NCI-H2029 (cell line): Measurements from ENCODE around the gene ARHGAP4.

ENCODE experiments used
- DNase-seq: peaks from one replicate; lab custom pipeline; 2025; lab: John Stamatoyannopoulos, UW

ARHGAP4 gene

DNA sequence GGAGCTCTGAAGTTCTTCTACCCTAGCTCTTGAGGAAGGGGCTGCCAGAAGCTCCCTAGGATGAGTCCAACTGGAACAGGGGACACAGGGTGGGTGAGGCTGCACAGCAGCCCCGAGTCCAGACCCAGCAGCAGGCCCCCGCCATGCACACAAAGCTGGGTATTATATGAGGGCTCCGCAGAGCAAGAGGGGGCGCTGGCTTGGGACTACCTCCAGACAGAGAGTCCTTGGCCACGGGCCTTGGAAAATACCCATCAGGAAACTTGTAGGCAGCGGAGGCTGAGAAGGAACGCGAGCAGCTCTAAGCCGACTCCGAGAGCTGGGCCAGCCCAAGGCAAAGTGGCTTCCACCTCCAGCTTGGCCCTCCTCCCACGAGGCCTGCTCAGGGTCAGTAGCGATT lies 37.5 kb upstream of the ARHGAP4 start:
- DNase-seq = no peak

- DNase-seq = no peak
These were observed 35.2 kb upstream of the ARHGAP4 start for GRCh38 chrX:153961292-153961691.

DNA sequence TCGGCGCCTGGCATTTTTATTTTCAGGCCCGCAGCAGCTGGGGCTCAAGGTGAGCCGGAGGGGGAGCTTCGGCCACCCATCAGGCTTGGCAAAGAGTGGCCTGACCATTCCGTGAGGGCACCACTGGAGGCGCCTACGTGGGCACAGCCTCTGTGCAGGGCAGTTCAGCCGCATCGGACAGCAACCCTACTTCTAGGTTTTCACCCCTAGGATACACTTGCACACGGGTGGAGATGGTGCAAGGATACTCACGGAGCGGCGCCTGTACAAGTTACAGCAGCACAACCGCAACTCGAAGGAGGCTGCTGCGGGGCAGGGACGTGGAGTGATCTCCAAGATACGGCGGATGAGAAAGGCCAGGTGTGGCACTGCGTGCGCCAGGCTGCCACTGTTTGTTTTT lies 34.7 kb upstream of the ARHGAP4 start:
- DNase-seq = no peak

DNA sequence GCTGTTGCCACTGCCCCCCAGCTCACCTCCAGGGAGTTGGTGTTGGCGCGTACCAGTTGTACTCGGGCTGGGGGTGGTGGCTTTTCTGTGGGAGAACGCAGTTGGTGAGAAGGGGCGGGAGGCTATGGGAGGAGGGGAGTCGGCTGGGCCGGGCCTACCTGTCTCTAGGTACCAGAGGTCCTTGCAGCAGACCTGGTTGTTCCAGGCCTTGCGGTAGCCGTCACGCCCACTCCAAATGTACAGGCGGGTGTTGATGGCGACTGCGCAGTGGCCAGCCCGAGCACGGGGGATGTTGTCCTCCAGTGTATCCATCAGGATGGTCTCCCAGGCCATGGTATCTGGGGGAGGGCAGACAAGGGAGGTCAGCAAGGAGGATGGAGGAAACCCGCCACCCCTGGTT lies 34.0 kb upstream of the ARHGAP4 start:
- no peak for DNase-seq

DNA sequence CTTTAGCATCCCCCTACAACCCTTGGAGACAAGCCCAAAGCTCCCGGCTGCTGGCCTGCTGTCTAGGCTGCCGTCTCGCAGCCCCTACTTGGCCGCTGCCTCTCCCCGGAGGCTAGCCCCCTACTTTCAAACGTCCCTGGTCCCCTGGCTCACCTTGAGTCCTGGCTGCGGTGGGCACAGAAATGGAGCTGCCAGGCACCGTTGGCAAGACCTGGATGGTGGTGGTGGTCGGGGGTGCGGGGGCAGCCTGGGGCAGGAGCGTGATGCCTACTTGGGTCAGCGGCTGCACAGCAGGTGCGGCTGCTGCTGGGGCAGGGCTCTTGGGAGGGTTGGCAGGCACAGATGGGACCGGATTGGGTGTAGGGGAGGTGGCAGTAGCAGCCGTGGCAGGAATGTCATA lies 33.6 kb upstream of the ARHGAP4 start:
- DNase-seq = no peak

DNA sequence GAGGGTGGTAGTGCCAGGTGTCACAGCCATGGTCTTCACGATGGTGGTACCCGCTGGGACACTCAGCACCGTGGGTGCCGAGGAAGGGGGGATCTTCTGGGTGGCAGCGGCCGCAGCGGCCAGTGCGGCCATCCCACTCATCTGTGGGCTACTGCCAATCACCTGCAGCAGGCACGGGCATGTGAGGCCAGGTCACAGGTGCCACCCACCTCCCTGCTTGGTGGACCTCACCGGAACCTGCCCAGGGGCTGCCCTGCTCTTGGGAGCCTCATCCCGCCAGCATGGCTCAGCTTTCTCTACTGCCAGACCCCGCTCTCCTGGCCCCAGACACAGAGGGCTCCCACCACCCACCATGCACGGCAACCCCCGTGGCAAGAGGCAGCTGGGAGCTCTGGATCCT lies 32.5 kb upstream of the ARHGAP4 start:
- no peak for DNase-seq

DNA sequence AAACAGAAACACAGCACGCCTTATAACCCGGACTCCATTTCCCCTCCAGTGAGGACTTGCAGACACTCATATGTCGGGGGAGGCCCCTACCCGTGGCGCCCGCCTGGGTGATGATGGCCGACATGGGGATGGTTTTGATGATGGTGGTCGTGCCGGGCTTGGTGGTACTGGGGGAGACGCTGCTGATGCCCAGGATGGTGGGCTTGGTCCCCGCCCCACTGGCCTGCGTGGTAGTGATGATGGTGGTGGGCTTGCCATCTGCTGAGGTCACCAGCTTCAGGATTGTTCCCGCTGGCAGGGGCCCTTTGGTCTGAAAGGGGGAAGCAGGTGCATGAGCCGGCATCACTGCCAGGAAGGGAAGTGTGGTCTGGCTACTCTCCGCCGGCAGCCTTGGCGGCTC lies 31.2 kb upstream of the ARHGAP4 start:
- DNase-seq = no peak

DNA sequence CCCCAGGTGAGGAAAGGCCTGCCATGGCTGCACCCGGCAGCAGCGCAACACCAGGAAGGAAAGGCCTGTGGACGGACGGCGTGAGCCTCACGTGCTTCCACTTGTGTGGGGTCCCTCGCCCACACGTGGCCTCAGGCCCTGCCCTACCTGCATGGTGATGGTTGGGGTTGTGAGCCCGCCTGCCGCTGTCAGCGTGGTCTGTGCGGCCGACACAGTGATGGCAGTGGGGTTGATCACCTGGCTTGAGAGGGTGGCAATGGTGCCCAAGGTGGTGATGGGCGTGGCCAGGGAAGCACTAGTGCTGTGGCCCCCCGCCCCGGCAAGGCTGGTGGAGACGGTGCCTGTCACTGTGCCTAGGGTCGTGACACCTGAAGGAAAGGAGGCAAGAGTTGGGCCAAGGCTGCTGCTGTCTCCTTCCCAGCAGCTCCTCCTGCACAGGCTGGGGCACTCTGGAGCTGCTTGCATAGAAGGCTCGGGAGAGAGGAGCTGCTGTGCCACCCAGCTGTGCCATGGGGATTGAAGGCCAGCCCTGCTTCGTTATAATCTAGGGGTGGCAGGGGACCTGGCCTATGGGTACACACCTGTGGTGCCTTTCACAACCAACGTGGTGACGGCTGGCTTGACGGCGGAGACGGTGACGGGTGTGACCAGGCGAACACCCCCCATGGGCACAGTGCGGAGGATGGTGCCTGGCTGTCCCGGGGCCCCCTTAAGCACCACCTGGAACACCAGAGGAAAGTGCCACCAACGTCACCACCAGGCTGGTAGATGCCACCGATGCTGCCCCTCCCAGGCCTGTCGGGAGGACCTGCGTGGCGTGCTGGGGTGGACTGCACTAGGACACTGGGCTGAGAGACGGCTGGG lies 30.2 kb upstream of the ARHGAP4 start:
- no peak for DNase-seq

DNA sequence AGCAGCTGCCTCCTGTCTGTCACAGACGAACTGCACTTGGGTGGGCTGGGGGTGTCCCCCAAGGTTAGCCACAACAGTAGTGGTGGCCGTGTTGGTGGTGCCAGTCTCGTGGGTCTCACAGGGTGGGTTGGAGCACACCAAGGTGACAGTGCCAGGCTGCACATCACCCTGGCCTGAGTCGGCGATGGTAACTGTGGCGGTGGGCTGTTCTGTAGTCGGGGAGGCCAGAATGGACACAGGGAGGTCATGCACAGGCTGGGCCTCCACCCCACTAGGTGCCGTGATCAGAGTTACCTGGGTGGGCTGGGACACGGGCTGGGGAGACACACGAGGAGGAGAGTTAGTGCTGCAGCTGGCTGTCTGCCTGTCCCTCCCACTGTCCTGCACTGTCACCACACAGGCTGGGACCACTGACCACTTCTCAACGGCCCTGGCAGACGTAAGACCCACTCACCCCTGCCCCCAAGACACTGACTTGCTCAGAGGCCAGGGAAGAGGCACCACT lies 29.2 kb upstream of the ARHGAP4 start:
- DNase-seq = no peak

GRCh38 chrX:153954558-153955227 lies 28.6 kb upstream of the ARHGAP4 start:
- no peak for DNase-seq

DNA sequence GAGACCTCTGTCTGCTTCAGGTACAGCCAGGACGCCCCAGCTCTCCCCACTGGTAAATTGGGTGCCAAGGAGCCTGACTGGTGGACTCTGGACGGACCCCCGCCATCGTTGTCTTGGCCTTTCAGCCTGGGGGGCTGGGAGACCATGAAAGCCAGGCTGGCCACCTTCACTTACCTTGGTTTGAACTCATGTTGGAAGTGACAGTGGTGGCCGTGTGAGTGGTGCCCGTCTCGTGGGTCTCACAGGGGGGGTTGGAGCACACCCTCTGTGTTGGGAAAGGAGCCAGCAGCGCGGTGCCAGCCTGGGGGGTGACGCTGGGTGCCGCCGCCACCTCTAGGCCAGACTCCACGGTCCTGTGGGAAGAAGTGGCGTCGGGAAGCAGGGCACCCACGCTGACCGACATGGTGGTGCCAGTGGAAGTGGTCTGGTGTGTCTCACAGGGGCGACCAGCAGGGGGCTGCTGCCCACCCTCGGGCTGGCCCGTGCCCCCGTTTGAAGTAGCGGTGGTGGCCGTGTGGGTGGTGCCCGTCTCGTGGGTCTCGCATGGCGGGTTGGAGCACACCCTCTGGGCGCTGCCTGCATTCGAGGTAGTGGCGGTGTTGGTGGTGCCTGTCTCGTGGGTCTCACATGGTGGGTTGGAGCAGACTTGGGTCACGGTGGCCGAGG lies 28.0 kb upstream of the ARHGAP4 start:
- no peak for DNase-seq

- DNase-seq = no peak
These were observed 27.3 kb upstream of the ARHGAP4 start for GRCh38 chrX:153953342-153953830.

- no peak for DNase-seq
These were observed 26.4 kb upstream of the ARHGAP4 start for GRCh38 chrX:153952373-153953026.

GRCh38 chrX:153951683-153952372 lies 25.8 kb upstream of the ARHGAP4 start:
- no peak for DNase-seq

- no peak for DNase-seq
These were observed 24.1 kb upstream of the ARHGAP4 start for GRCh38 chrX:153950127-153950526.

DNA sequence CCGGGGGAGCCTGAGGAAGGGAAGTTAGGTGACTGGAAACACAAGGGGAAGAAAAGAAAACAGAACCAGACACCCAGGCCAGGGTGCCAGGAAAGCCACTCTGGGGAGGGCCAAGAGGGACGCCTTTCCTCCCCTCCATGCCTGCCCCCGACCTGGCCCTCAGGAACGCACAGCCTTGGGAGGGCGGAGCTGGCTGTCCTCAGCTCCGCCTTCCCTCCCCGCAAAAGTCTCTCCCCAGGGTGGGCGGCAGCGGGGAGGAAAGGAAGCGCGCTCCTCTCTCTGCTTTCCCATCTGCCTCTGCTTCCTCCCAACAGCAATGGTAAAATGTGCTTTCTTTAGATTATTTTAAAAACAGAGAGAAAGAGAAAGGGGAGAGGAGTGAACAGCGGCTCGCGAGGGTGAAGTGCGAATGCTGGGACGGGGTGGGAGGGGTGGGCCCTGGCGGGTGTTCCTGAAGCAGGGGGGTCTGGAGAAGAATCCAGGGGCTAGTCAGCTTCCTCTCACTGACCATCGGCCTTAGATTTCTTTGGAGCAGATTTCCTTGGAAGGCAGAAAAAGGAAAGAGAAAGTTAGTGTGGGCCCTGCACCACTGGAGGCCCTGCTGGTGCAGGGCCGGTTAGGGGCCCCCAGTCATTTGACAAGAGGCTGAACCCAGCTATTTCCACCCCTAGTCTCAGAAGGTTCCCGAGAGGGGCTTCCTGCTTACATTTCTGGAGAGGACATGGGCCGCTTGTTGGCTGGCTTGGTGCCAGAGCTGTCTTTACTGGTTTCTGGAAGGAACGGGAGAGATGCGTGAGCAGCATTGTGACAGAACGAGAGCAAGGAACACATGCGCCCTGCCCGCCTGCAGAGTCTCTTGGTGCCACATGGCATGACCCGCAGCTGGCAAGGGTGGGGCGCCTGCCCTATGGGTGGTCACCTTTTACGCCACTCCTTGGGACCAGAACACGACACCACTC lies 23.1 kb upstream of the ARHGAP4 start:
- no peak for DNase-seq

DNA sequence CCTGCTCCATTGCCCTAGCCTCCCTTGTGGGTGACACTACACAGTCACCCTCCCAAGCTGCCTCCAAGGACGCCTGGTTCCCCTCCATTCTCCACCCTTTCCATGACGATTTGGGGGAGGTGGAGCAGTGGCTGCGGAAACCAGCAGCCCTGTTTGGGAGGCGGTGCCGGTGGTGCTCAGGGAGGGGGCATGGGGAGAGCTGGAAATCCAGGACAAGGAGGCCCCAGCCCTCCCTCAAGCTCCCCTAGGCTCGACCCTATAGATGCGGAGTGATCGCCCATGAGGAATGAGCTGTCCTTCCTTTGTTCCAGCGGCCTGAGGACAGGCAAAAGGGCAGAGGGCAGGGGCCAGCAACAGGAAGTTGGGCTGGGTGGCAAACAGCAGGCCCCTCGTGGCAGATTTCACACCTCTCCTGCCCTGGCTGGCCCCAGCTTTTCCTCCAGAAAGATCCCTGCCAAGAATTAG lies 22.0 kb upstream of the ARHGAP4 start:
- DNase-seq = no peak

- peak; percentile 57 for DNase-seq
These were observed 21.1 kb upstream of the ARHGAP4 start for GRCh38 chrX:153947009-153947769.
